Lower lobe of right lung (tissue), 2 donors: ENCODE measurements around the gene NPPA. TPM values are rescaled to one million over a fixed set of nuclear protein-coding genes. Genes with fewer than 3 reads are reported as not detected.

Experiments
- ATAC-seq, 2 donors: fragments of 200-7000 bp; cut with Tn5 transposase; one replicate each; pipeline ENCODE4 v1.9.1; 2020 to 2022; ENCODE audit warnings: mild to moderate bottlenecking in 2 of 2, moderate library complexity in 2 of 2
- DNase-seq: peaks from one replicate; pipeline ENCODE4 v3.0.0-alpha.2; 2020
- H3K27ac ChIP-seq: fragments of 200-600 bp; one replicate; pipeline ENCODE4 v1.8.0; 2022
- H3K27me3 ChIP-seq: fragments of 200-600 bp; one replicate; pipeline ENCODE4 v1.8.0; 2022; ENCODE audit warnings: low read depth
- H3K36me3 ChIP-seq: fragments of 200-600 bp; one replicate; pipeline ENCODE4 v1.8.0; 2022; ENCODE audit warnings: mild to moderate bottlenecking
- H3K4me1 ChIP-seq: fragments of 200-600 bp; one replicate; pipeline ENCODE4 v1.8.0; 2022
- H3K4me3 ChIP-seq: fragments of 200-600 bp; one replicate; pipeline ENCODE4 v1.8.0; 2022; ENCODE audit warnings: mild to moderate bottlenecking
- H3K9me3 ChIP-seq: fragments of 200-600 bp; one replicate; pipeline ENCODE4 v1.8.0; 2022
- intact Hi-C: fragments of 100-400 bp; cut with DNase I; formaldehyde crosslinking; loops from one replicate; pipeline ENCODE4 v1.11.0; 2022
- total RNA-seq: library from RNA; stranded (reverse); fragmentation: NEBNext Ultra II Directional; extraction: Animal tissue kit (Norgen Biotek cat#: 25700); gene quantifications from one replicate; pipeline ENCODE4 v1.2.1, GENCODE V29; 2021
- TF ChIP-seq, protein P1 (sequence below): fragments of 200-600 bp; IDR thresholded peaks from one replicate; pipeline ENCODE4 v1.8.0; 2022; ENCODE audit warnings: antibody characterized with exemption, mild to moderate bottlenecking
- donor health status: DM: no; HTN: yes; CAD: no; lungs with severe emphysema.

NPPA gene
- total RNA-seq, 1 donor from 2014 or later = 2.6 TPM

DNA sequence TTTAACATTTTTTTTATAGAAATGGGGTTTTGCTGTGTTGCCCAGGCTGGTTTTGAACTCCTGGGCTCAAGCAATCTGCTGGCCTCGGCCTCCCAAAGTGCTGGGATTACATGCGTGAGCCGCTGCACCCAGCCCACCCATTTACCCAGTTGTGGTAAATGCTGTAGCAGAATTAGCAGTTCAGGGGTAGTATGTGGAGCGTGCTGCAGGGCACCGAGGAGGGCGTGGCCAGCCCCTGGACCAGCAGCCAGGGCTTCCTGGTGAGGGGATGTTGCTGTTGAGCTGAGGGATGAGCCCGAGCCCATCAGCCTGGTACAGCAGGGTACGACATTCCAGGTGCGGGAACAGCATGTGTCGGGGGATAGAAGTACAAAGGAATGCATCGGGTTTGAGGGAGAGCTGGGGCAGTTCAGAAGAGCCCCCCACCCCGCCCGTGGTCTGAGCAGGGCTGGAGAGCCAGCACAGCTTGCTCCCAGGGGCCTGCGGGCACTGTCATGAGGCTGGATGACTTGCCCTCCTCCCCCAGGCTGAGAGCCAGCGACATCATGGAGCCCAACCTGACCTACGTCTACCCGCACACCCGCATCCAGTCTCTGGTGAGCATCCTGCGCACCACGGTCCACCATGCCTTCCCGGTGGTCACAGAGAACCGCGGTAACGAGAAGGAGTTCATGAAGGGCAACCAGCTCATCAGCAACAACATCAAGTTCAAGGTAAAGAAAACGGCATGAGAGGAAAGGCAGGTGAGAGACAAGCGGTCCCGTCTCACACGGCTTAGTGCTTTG is 11.9 kb downstream of the NPPA start:
- no peaks in the 10 kb centered on the region for H3K9me3 ChIP-seq
- H3K4me3 ChIP-seq = no peak overlapping the region
- no peak for DNase-seq
- intact Hi-C loops = no loop called here
- no peak overlapping the region for H3K27ac ChIP-seq
- H3K27me3 ChIP-seq = no peaks in the 10 kb centered on the region
- H3K36me3 ChIP-seq = peaks cover 99% of the 10 kb centered on the region
- no peak for ATAC-seq
- H3K4me1 ChIP-seq = no peaks in the 10 kb centered on the region
- TF ChIP-seq, protein P1, sequence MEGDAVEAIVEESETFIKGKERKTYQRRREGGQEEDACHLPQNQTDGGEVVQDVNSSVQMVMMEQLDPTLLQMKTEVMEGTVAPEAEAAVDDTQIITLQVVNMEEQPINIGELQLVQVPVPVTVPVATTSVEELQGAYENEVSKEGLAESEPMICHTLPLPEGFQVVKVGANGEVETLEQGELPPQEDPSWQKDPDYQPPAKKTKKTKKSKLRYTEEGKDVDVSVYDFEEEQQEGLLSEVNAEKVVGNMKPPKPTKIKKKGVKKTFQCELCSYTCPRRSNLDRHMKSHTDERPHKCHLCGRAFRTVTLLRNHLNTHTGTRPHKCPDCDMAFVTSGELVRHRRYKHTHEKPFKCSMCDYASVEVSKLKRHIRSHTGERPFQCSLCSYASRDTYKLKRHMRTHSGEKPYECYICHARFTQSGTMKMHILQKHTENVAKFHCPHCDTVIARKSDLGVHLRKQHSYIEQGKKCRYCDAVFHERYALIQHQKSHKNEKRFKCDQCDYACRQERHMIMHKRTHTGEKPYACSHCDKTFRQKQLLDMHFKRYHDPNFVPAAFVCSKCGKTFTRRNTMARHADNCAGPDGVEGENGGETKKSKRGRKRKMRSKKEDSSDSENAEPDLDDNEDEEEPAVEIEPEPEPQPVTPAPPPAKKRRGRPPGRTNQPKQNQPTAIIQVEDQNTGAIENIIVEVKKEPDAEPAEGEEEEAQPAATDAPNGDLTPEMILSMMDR = no peak

DNA sequence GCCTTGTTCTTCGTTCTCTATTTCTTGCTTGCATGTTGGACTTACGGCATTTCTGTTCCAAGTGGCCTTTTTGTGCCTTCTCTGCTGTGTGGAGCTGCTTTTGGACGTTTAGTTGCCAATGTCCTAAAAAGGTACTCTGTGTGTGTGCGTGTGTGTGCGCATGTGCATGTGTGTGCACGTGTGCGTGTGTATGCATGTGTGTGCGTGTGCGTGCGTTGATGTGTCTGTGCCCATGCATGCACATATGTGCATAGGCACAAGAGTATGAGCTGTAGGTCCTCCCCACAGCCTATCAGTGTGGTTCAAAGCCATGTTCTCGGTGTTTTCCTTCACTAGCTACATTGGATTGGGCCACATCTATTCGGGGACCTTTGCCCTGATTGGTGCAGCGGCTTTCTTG is 13.7 kb downstream of the NPPA start:
- intact Hi-C loops = no loop called here
- Histone ChIP-seq H3K4me1 (no peaks in the 10 kb centered on the region), H3K27ac (no peak overlapping the region), H3K9me3 (no peaks in the 10 kb centered on the region), H3K36me3 (peaks cover 97% of the 10 kb centered on the region), H3K4me3 (no peak overlapping the region), H3K27me3 (no peaks in the 10 kb centered on the region)
- ATAC-seq = no peak
- TF ChIP-seq, protein P1 = no peak
- DNase-seq = no peak

- Histone ChIP-seq H3K27me3 (no peaks in the 10 kb centered on the region), H3K4me1 (no peaks in the 10 kb centered on the region), H3K27ac (no peak overlapping the region), H3K9me3 (no peaks in the 10 kb centered on the region), H3K36me3 (peaks cover 97% of the 10 kb centered on the region), H3K4me3 (no peak overlapping the region)
- intact Hi-C loops = no loop called here
- ATAC-seq (no peak), DNase-seq (no peak)
- TF ChIP-seq, protein P1 = no peak
Measured at GRCh38 chr1:11833497-11833896, 14.1 kb downstream of the NPPA start.

DNA sequence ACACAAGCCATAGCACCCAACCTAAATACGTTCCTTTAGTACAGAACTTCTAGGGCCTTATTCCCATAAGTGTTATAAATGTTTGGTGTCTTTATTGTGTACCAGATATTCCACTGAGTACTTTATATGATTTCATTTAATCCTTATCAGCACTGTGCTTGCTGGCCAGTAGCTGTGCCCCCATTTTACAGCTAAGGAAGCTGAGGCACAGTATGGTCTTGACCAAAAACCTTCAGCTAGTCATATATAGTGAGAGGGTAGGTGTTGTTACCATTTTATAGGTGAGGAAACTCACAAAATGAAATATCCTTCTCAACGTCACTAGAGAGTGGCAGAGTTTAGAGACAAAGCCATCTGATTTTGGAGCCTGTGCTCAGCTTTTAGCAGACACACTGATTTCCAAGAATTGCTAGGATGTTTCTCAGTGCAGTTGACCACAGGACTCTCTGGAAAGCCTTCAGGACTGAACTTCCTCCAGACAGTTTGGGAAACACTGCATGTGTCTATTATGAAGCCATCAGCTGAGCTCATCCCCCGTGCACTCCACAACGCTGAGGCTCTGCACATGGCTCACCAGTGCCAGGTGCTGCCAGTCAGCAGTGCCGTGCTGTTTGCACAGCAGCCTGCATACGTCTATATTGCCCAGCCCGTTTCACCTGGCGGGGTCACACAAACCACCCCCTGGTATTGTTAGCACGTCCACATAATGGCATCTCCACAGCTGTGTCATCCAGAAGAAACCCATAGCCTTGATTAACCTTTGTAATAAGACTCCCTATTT is 15.4 kb downstream of the NPPA start:
- Histone ChIP-seq H3K4me1 (no peaks in the 10 kb centered on the region), H3K27me3 (no peaks in the 10 kb centered on the region), H3K36me3 (peaks cover 97% of the 10 kb centered on the region), H3K9me3 (no peaks in the 10 kb centered on the region), H3K27ac (no peak overlapping the region), H3K4me3 (no peak overlapping the region)
- ATAC-seq (no peak), DNase-seq (no peak)
- TF ChIP-seq, protein P1 = no peak
- intact Hi-C loops = no loop called here

DNA sequence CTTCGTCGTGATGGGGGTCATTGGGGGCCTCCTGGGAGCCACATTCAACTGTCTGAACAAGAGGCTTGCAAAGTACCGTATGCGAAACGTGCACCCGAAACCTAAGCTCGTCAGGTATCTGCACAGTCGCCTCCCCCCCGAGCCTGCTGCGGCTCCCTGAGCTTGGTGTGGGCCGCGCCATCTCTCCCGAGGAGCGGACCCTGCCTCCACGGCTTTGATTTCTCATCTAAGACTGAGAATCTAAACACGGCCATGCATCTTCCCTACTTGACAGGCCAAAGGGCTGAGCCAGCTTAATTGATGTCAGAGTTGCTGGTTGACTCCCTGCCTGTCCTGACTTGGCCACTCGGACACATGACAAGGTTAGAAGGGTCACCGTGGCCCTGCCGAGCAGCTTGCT is 19.1 kb downstream of the NPPA start:
- peaks cover 97% of the 10 kb centered on the region for H3K36me3 ChIP-seq
- H3K27ac ChIP-seq = no peak overlapping the region
- H3K4me1 ChIP-seq = no peaks in the 10 kb centered on the region
- no peak overlapping the region for H3K4me3 ChIP-seq
- DNase-seq (no peak), ATAC-seq (no peak)
- intact Hi-C loops = no loop called here
- H3K27me3 ChIP-seq = no peaks in the 10 kb centered on the region
- no peaks in the 10 kb centered on the region for H3K9me3 ChIP-seq
- TF ChIP-seq, protein P1 = no peak
